ENCODE results near the gene TAS1R1.
A peak's percentile ranks its signal among the peaks of the same experiment; 100 is the strongest.

Gene TAS1R1

DNA sequence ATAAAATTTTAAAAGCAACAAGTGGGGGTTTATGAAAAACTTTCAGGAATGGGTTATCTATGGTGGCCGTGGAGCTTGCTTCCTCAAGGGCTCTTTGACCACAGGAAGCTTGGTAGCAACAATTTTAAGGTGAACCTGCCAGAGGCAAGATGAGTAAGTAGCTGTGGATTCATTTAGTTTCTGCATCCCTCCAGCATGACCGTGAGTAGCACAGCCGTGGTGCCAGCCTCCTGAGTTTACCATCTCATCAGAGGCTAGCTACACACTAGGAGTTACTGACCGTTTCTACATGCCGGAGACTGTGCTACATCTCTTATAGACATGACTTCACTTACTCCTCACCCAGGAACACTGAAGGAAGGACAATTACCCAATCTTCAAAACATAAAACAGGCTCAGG lies 33.6 kb upstream of the TAS1R1 start:
- TF ChIP-seq CTCF (conservative IDR thresholded peaks at IDR 0.05; ENCODE audit: low read depth, low read length), result no peak
- H3K4me3 ChIP-seq (ENCODE audit: low read length), result no peak overlapping the region
- no peak for DNase-seq (ENCODE audit: low read depth)

DNA sequence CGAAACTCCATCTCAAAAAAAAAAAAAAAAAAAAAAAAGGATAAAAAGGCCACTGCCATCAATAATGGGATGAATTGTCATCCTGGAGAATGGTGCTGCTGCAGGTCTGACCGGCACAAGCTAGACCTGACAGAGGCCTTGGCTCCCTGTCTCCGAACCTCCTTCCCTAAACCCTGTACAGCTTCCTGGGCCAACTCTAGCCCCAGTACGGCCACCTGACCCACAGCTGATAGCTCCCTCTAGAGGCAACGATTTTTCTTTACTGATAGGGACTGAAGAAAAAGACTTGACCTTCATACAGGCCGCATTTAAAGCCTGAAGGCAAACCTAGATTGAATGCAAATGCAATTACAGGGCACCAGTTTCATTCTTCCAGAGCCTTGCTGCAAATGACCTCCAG lies 31.5 kb upstream of the TAS1R1 start:
- peak; percentile 72 for TF ChIP-seq CTCF (conservative IDR thresholded peaks at IDR 0.05; ENCODE audit: low read depth, low read length)
- no peak overlapping the region for H3K4me3 ChIP-seq (ENCODE audit: low read length)
- DNase-seq (ENCODE audit: low read depth), result no peak

GRCh38 chr1:6526316-6526715 lies 28.8 kb upstream of the TAS1R1 start:
- DNase-seq (ENCODE audit: low read depth), result no peak
- no peak for TF ChIP-seq CTCF (conservative IDR thresholded peaks at IDR 0.05; ENCODE audit: low read depth, low read length)
- no peak overlapping the region for H3K4me3 ChIP-seq (ENCODE audit: low read length)

- no peak overlapping the region for H3K4me3 ChIP-seq (ENCODE audit: low read length)
- DNase-seq (ENCODE audit: low read depth), result no peak
- no peak for TF ChIP-seq CTCF (conservative IDR thresholded peaks at IDR 0.05; ENCODE audit: low read depth, low read length)
These were observed 26.6 kb upstream of the TAS1R1 start for GRCh38 chr1:6528492-6528891.

DNA sequence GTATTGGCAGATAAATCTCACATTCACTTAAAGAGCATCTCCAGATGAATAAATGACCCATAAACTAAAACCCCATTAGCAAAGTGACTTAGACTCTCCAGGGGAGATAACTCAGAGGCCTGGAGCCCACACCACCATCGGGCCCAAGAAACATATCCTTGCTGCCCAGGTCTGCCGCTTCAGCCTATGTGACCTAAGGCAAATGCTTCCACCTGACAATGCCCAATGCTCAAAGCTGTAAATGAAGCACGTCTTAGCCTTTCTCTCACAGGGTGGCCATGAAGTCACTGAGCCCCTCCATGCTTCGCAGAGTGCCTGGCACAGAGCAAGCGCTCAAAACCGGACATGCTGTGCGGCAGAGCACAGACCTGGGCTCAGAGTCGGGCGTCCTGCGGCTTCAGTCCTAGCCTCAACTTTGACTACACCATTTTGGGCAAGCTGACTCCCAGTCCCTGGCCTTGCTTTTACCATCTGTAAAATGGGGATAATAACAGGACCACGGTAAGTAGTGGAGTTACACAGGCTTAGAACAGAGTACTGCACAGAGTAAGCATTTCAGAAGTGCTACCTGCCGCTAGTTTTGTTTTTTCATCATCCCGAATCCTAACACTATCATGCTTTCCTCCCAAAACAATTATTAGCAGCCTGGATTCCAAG lies 24.5 kb upstream of the TAS1R1 start:
- H3K4me3 ChIP-seq (ENCODE audit: low read length), result no peak overlapping the region
- TF ChIP-seq CTCF (conservative IDR thresholded peaks at IDR 0.05; ENCODE audit: low read depth, low read length), result no peak
- no peak for DNase-seq (ENCODE audit: low read depth)

- no peak for DNase-seq (ENCODE audit: low read depth)
- TF ChIP-seq CTCF (conservative IDR thresholded peaks at IDR 0.05; ENCODE audit: low read depth, low read length), result no peak
- no peak overlapping the region for H3K4me3 ChIP-seq (ENCODE audit: low read length)
These were observed 23.1 kb upstream of the TAS1R1 start for GRCh38 chr1:6531996-6532395.

DNA sequence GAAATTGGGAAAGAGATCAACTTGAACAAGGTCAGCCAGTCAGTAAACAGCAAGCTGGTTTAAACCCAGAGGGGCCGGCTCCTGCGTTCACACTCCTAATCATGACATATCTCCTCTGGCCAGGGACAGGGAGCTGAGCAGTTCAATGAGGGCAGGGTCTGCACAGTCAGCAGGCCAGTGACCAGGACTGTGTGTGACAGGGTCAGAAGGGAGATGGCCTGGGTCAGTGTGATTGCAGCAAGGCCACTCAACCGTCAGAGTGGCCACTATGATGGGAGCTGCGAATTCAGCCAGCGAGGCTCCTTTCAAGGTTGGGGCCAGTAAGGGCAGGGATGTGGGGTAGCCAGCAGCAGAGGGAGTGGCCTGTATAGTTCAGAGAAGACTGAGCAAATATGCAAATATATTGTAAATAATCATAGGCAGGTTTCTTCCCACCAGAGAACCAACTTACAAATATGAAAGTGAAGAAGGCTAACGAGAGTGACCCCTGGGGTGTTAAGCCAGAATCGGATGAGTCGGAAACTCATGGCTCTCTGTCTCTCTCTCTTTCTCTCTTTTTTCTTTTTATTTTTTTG lies 20.8 kb upstream of the TAS1R1 start:
- no peak overlapping the region for H3K4me3 ChIP-seq (ENCODE audit: low read length)
- DNase-seq (ENCODE audit: low read depth), result no peak
- no peak for TF ChIP-seq CTCF (conservative IDR thresholded peaks at IDR 0.05; ENCODE audit: low read depth, low read length)

Data from retinal pigment epithelial cell (primary cell).